GM21390 (cell line): ENCODE measurements around the gene VAMP8.
"Not testable (repeated sequence)": the region's sequence is repeated elsewhere in the genome, so short reads cannot be mapped to it uniquely, and the experiment has no call there.

Experiments used
- ATAC-seq: cut with Tn5 transposase; IDR thresholded peaks from one replicate; pipeline ENCODE4 v1.9.1; 2021; ENCODE audit not compliant: unreplicated experiment

The VAMP8 gene

GRCh38 chr2:85577386-85578242 lies at the start of gene VAMP8:
TSS of gene VAMP8 (plus strand) at chr2:85577586. CDS start at chr2:85577647, 61 bp downstream.
- peak; percentile 73 for ATAC-seq

DNA sequence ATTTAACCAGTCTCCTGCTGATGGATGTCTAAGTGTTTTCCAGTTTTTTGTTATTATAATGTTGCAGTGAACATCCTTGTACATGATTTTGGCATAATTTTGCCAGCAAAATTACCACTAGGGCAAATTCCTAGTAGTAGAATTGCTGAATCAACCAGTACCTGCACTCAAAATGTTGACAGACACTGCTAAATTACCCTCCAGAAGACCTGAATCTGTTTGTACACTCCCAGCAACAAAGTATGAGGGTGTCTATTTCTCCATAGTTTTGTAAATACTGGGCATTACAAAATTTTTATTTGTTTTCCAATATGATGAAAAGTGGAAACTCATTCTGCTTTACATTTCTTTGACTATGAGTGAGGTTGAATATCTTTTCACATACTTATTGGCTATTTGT lies 49.6 kb upstream of the VAMP8 start:
- no peak for ATAC-seq

DNA sequence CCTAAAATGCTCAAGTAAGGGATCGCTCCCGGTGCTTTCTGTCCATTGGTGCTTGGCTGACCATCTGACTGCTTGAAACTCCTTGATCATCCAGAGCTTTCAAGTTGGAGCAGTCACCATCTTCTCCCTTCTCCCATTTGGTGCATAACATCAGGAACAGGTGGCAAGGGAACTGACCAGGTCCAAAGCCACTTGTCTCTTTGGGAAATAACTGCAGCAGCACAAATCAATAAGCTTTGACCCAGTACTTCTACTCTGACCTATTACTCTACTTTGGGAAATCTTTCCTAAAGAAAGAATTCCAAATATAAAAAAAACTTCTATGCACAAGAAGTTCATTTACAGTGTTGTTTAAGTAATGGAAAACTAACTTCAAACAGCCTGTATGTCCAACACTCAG lies 49.0 kb upstream of the VAMP8 start:
- no peak for ATAC-seq

- no peak for ATAC-seq
These were observed 47.6 kb upstream of the VAMP8 start for GRCh38 chr2:85529809-85530208.

DNA sequence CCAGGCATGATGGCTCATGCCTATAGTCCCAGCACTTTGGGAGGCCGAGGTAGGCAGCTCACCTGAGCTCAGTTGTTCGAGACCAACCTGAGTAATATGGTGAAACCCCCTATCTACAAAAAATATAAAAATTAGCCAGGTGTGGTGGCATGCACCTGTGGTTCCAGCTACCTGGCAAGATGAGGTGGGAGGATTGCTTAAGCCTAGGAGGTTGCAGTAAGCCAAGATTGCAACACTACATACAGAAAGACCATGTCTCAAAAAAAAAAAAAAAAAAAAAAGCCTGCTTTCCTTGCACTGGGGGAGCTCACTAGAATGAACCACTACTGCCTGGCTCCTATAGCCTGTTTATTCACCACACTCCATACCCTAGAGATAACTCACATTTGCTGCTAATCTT lies 45.8 kb upstream of the VAMP8 start:
- ATAC-seq: no peak

DNA sequence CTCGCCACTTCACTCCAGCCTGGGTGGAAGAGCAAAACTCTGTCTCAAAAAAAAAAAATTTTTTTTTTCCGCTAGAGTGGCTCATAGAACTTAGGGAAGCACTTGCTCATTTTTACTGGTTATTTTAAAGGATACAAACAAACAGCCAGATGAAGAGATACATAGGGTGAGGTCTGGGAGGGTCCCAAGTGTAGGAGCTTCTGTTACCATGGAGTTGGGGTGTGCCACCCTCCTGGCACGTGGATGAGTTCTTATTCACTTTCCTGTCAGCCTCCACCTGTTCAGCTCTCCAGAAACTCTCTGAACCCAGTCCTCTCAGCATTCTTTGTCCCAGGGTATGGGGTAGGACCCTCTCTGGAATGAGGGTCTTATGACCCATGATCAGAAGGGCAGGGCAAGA lies 43.3 kb upstream of the VAMP8 start:
- no peak for ATAC-seq

DNA sequence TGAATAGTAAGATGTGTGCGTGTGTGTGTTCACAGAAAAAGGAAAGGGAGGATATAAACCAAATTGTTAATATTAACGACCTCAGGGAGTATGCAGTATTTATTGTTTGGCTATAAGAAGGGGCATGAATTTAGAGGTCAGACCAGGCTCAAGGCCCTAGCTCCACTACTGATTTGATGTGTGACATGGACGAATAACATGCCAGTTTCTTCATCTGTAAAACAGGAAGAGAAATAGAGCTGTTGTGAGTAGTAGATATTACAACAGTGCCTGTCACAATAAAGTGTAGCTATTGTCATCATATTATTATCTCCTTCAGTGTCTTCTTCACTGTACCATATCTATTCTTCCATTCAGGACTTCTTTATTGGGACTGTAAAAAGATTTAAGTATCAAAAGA lies 42.5 kb upstream of the VAMP8 start:
- no peak for ATAC-seq

DNA sequence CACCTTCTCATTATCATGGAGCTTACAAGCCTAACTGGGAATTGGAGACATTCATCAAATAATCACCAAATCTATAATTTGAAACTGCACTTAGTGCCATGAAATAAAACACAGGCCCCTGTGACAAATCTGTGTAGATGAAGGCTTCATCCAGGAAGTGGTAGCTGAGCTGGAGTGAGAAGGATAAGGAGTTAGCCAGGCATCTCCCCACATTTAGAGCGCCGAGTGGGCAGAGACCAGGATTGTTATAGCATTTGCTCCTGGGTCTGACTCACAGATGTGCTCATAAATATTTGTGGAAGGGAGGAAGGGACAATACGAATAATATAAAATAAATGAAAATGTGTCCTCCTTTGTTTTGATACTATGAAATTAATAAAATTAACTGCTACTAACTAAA lies 40.9 kb upstream of the VAMP8 start:
- ATAC-seq: no peak

GRCh38 chr2:85537600-85538506 lies 39.5 kb upstream of the VAMP8 start:
- no peak for ATAC-seq

GRCh38 chr2:85538507-85539360 lies 38.7 kb upstream of the VAMP8 start, which contains the start of gene MAT2A:
TSS of gene MAT2A (plus strand) at chr2:85539168. CDS start at chr2:85539288, 120 bp downstream.
- peak; percentile 66 for ATAC-seq

GRCh38 chr2:85539361-85540132 lies 37.8 kb upstream of the VAMP8 start:
- peak; percentile 28 for ATAC-seq

- no peak for ATAC-seq
These were observed 37.2 kb upstream of the VAMP8 start for GRCh38 chr2:85540133-85540648.

DNA sequence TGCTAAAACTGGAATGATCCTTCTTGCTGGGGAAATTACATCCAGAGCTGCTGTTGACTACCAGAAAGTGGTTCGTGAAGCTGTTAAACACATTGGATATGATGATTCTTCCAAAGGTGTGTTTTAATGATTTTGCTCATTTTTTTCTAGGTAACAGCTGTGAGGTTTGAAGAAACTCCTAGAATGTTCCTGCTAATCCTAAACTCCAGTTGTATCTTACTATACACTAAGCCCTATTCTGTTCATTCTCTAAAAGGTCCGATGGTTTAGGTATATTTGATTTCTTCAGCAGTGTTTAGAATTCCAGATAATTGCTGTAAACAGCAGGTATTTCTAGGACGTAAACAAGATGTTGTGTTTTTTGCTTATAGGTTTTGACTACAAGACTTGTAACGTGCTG lies 36.1 kb upstream of the VAMP8 start:
- no peak for ATAC-seq

DNA sequence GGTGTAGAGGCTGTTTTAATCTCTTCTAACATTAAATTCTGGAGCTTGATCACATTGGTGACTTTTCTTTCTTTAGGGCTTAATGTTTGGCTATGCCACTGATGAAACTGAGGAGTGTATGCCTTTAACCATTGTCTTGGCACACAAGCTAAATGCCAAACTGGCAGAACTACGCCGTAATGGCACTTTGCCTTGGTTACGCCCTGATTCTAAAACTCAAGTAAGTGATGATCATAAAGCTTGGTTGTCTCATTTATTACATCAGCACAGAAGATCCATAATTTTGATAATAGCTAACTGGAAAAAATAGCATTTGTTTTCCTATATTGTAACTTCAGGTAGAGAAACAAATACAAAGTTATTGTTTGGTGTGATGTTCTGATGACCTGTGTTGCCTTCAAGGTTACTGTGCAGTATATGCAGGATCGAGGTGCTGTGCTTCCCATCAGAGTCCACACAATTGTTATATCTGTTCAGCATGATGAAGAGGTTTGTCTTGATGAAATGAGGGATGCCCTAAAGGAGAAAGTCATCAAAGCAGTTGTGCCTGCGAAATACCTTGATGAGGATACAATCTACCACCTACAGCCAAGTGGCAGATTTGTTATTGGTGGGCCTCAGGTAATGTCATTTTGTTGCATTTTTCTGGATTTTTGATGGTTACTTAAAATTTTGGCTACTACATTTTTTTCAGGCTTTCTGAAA lies 35.5 kb upstream of the VAMP8 start:
- no peak for ATAC-seq

DNA sequence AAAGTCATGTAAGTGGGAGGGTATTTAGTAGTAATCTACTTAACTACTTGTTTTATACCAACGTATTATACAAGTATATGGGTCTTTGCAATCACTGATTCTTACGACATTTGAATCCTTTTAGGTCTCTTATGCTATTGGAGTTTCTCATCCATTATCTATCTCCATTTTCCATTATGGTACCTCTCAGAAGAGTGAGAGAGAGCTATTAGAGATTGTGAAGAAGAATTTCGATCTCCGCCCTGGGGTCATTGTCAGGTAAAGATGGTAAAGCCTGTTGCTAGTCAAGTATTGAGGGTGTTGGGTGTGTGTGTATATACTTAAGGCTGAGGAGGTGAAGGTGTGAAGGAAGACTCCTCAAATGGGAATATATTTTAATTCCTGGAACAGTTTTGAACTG lies 34.6 kb upstream of the VAMP8 start:
- no peak for ATAC-seq

GRCh38 chr2:85544254-85544691 lies 33.1 kb upstream of the VAMP8 start:
- ATAC-seq: not testable (repeated sequence)

GRCh38 chr2:85544915-85545779 lies 32.2 kb upstream of the VAMP8 start:
- ATAC-seq: not testable (repeated sequence)

GRCh38 chr2:85545780-85546240 lies 31.6 kb upstream of the VAMP8 start:
- ATAC-seq: no peak
